Neural cell (in vitro differentiated cells): ENCODE results near the gene BTBD6.

ENCODE experiments used
- EZH2 ChIP-seq: fragments of 200-600, 300-800 bp; shearing (Covaris generic), sonication (generic); IDR thresholded peaks from 2 replicates; pipeline ENCODE4 v1.6.1; 2014; ENCODE audit warnings: antibody characterized with exemption, low read length, borderline replicate concordance, mild to moderate bottlenecking; ENCODE audit not compliant: insufficient read depth, poor library complexity, severe bottlenecking
- SMC3 ChIP-seq: fragments of 450-650 bp; conservative IDR thresholded peaks from 2 replicates; pipeline ENCODE4 v1.6.1; 2014; ENCODE audit warnings: antibody characterized with exemption, mild to moderate bottlenecking, moderate library complexity; ENCODE audit not compliant: poor library complexity
- TAF1 ChIP-seq: IDR thresholded peaks from 2 replicates; pipeline ENCODE4 v1.6.1; 2012; ENCODE audit warnings: low read depth

- TF ChIP-seq EZH2 (no peak), SMC3 (no peak), TAF1 (no peak)
These were observed 35.6 kb downstream of the BTBD6 start for GRCh38 chr14:105283899-105284298.
